AG04450 (cell line): ENCODE data around the gene UTF1. TPM values are rescaled to one million over a fixed set of nuclear protein-coding genes. Genes with fewer than 3 reads are reported as not detected.

Source experiments
- CTCF ChIA-PET: fragments of 300-600, 350-600 bp; formaldehyde crosslinking; extraction: SDS; loops from one replicate; lab custom pipeline; 2022; ENCODE audit warnings: antibody characterized with exemption, inconsistent platforms; lab: Charles Lee
- POLR2A ChIA-PET: fragments of 350-600 bp; formaldehyde crosslinking; extraction: SDS; loops from one replicate; lab custom pipeline; 2021; ENCODE audit warnings: antibody characterized with exemption, inconsistent platforms; lab: Yijun Ruan, JAX
- DNase-seq: peaks from one replicate; pipeline ENCODE4 v3.0.0-alpha.2; 2011; ENCODE audit warnings: low read depth, low spot score
- H3K27ac ChIP-seq: one replicate; pipeline ENCODE4 v1.5.1; 2012; ENCODE audit warnings: low read depth, low read length, control low read depth
- H3K27me3 ChIP-seq: one replicate; pipeline ENCODE4 v1.6.0; 2012; ENCODE audit warnings: low read length; ENCODE audit not compliant: control insufficient read depth, insufficient read depth
- H3K4me3 ChIP-seq: 2 replicates; pipeline ENCODE4 v1.5.1; 2011; ENCODE audit warnings: mild to moderate bottlenecking, low read depth, low read length, control low read depth
- H3K9me3 ChIP-seq: 2 replicates; pipeline ENCODE4 v1.5.1; 2012; ENCODE audit warnings: low read length; ENCODE audit not compliant: control insufficient read depth, insufficient read depth
- polyA plus RNA-seq: library from polyadenylated mRNA; depleted of rRNA; stranded (reverse); fragments of >200 nt; gene quantifications from 2 replicates; pipeline ENCODE4 v1.2.3, GENCODE V29; 2011
- TF ChIP-seq, protein P1 (sequence below): IDR thresholded peaks from 2 replicates; pipeline ENCODE4 v1.5.1; 2011; ENCODE audit warnings: low read depth, low read length, control low read depth, inconsistent platforms

Gene UTF1
- polyA plus RNA-seq, 1 experiment: not detected

DNA sequence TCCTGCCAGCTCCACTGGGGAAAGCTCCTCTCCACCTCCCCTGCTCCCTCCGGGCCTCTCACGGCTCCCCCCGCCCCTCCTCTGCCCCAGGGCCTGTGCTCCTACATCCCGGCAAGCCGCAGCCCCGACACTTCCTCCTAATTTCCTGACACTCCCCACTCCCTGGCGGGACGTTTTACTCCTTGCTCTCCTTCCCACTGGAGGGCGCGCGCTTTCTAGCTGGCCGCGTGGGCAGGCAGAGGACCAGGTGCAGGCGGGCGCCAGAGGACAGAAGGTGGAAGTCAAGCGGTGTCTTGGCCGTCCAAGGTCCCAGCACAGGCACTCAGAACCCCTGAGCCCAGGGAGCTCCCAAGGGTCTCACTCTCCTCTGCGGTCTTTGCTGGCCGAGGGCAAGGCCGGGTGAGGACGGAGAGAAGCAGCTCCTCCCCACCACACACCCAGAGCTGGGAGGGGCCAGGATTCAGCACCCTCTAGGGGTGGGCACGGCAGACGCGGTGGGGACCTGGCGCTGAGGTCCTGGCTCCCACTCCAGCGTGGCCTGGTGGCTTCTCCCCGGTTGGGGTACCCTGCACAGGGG lies 27.6 kb downstream of the UTF1 start:
- no peak overlapping the region for H3K4me3 ChIP-seq
- no peaks in the 10 kb centered on the region; the same call in 1 of the 2 replicates for H3K9me3 ChIP-seq
- TF ChIP-seq, protein P1, sequence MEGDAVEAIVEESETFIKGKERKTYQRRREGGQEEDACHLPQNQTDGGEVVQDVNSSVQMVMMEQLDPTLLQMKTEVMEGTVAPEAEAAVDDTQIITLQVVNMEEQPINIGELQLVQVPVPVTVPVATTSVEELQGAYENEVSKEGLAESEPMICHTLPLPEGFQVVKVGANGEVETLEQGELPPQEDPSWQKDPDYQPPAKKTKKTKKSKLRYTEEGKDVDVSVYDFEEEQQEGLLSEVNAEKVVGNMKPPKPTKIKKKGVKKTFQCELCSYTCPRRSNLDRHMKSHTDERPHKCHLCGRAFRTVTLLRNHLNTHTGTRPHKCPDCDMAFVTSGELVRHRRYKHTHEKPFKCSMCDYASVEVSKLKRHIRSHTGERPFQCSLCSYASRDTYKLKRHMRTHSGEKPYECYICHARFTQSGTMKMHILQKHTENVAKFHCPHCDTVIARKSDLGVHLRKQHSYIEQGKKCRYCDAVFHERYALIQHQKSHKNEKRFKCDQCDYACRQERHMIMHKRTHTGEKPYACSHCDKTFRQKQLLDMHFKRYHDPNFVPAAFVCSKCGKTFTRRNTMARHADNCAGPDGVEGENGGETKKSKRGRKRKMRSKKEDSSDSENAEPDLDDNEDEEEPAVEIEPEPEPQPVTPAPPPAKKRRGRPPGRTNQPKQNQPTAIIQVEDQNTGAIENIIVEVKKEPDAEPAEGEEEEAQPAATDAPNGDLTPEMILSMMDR: peak; percentile 29
- ChIA-PET CTCF (interaction anchor here (0.6 kb wide), 2 partner anchors 114 to 776 kb away, joined by 3 read pairs; no protein-coding TSS in a partner anchor), POLR2A (no interaction called here)
- H3K27me3 ChIP-seq: no peaks in the 10 kb centered on the region
- DNase-seq: no peak
- H3K27ac ChIP-seq: no peak overlapping the region

DNA sequence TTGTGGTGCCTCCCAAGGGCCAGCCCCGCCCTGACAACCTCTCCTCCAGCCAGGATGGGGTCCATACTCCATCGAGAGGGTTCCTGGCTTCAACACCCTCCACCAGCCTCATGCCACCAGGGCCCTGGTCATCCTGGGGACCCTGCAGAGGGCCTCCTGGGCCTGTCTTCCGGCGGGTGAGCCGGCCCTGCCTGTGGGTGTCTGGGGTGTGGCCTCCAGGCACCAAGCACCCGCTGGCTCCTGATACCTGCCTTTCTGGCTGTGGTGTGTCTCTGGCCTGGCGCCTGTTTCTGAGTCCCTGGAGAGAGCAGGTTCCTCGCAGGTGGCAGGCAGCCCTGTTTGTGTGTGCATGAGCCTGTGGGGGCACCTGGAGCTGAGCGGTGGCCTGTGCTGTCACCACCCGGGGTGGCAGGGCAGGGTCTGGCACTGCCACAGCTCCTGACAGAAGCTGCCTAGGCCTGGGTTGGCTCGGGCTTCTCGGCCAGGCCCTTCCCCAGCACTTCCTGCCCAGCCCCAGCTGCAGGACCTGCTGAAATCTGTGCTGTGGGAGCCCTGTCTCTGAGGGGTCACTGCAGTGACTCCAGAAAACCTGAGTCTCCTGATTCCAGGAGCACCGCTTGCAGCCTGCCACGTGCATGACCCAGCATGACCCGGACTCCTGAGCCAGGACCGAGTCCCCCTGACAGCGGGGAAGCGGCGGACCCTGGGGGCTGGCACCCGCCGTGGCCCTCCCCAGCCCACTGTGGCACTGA lies 28.2 kb downstream of the UTF1 start:
- Histone ChIP-seq H3K27ac (peak overlapping the region; percentile 94), H3K4me3 (no peak overlapping the region), H3K27me3 (no peaks in the 10 kb centered on the region), H3K9me3 (no peaks in the 10 kb centered on the region; the same call in 1 of the 2 replicates)
- ChIA-PET CTCF (interaction anchor here (1.3 kb wide), 1 partner anchor 71 kb away, joined by 5 read pairs; no protein-coding TSS in a partner anchor), POLR2A (interaction anchor here (1.4 kb wide), 1 partner anchor 20 kb away, joined by 3 read pairs; no protein-coding TSS in a partner anchor)
- no peak for DNase-seq
- TF ChIP-seq, protein P1: no peak

DNA sequence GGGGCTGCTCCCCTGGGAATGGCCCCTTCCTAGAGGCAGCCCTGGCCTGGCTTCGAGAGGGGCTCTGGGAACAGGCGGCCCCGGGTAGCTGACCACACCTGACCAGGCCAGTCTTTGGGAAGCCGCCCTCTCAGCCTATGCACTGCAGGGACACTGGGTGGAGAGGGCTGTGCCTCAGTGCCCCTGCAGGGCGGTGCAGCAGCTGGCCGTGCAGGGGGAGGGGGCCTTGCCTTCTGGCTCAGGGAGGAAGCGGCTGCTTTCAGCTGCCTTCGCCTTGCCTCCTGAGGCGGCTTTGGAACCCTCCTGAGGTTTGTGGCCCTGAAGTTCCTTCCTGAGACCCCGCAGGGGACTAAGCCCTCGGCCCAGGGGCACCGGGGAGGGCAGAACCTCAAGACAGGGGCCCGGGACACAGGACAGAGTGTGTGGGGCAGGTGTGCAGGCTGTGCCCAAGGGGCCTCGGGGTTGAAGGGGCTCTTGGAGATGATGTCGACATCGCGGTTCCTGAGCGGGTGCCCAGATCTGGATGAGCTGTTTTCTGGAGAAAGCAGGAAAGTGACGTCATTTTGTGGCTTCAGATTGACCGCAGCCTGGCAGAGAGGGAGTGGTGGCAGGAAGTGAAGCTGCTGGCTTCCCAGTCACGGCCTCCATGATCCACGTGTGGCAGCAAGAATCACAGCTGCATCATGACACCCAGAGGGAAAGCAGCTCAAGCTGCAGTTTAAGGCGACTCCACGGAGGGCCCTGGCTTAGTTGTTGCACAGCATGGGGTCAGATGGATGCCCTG lies 29.0 kb downstream of the UTF1 start:
- POLR2A ChIA-PET: interaction anchor here (1.4 kb wide), 1 partner anchor 19 kb away, joined by 3 read pairs; no protein-coding TSS in a partner anchor
- Histone ChIP-seq H3K27ac (peak overlapping the region; percentile 95), H3K9me3 (no peaks in the 10 kb centered on the region; the same call in 1 of the 2 replicates), H3K4me3 (no peak overlapping the region), H3K27me3 (no peaks in the 10 kb centered on the region)
- CTCF ChIA-PET: interaction anchor here (1.3 kb wide), 1 partner anchor 71 kb away, joined by 5 read pairs; no protein-coding TSS in a partner anchor
- DNase-seq: peak; percentile 97
- TF ChIP-seq, protein P1: no peak

DNA sequence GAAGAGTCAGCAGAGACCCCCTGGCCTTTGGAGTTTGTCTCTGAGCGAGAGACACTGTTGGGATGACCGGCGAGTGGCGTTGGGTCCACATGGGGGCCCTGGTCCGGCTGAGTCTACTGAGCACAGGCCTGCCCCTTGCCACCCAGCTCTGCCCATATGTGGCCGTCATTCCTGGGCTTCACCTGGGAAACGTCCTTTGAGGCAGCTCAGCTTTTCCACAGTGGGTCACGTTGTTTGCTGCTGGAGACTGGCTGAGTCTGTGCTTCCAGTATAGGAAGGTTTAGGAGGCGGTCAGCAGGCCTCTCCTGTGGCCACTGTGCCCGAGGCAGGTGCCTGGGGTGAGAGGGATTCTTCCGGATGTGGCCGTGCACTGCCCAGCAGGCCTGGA lies 29.6 kb downstream of the UTF1 start:
- ChIA-PET POLR2A (interaction anchor here (1.4 kb wide), 1 partner anchor 19 kb away, joined by 3 read pairs; no protein-coding TSS in a partner anchor), CTCF (interaction anchor here (1.3 kb wide), 1 partner anchor 70 kb away, joined by 5 read pairs; no protein-coding TSS in a partner anchor)
- Histone ChIP-seq H3K9me3 (no peaks in the 10 kb centered on the region; the same call in 1 of the 2 replicates), H3K4me3 (no peak overlapping the region), H3K27ac (peak overlapping the region; percentile 95), H3K27me3 (no peaks in the 10 kb centered on the region)
- TF ChIP-seq, protein P1: no peak
- no peak for DNase-seq
